ENCODE results near the gene LIN7C. TPM values are rescaled to one million over a fixed set of nuclear protein-coding genes. Genes with fewer than 3 reads are reported as not detected.
"Not testable (repeated sequence)": the region's sequence is repeated elsewhere in the genome, so short reads cannot be mapped to it uniquely, and the experiment has no call there.

The LIN7C gene
- total RNA-seq, 2 donors from 2014 or later, result 20.4 to 20.9 TPM

GRCh38 chr11:27525824-27526516 is 19.4 kb upstream of the LIN7C start:
- no peak for ATAC-seq
- no peak overlapping the region for H3K27ac Mint-ChIP-seq
- peaks cover 2% of the 10 kb centered on the region for H3K36me3 Mint-ChIP-seq (ENCODE audit: low read depth)

DNA sequence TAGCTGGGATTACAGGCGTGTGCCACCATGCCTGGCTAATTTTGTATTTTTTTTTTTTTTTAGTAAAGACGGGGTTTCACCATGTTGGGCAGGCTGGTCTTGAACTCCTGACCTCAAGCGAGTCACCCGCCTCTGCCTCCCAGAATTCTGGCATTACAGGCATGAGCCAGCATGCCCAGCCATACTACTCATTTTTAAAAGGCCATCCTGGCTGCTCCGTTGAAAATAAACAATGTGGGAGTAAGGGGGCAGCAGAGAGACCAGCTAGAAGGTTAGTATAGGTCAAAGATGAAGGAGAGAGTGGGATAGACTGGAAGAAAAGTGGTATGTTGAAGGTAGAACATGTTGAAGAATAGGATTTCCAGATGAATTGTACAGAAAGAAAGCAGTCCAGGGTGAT is 17.6 kb upstream of the LIN7C start:
- H3K9me3 ChIP-seq (ENCODE audit: control insufficient read depth, low read length, poor library complexity, severe bottlenecking), result no peaks in the 10 kb centered on the region
- DNase-seq (no peak), ATAC-seq (no peak)
- no peak overlapping the region for H3K4me3 Mint-ChIP-seq
- peaks cover 4% of the 10 kb centered on the region for H3K36me3 Mint-ChIP-seq (ENCODE audit: low read depth)
- peaks cover 1% of the 10 kb centered on the region for H3K27me3 Mint-ChIP-seq
- H3K4me1 Mint-ChIP-seq, result no peaks in the 10 kb centered on the region
- H3K27ac Mint-ChIP-seq, result no peak overlapping the region

More at GRCh38 chr11:27525824-27526516, 19.4 kb upstream of the LIN7C start:
- no peaks in the 10 kb centered on the region for H3K27me3 Mint-ChIP-seq
- H3K4me3 Mint-ChIP-seq, result no peak overlapping the region
- DNase-seq, result no peak
- no peaks in the 10 kb centered on the region for H3K4me1 Mint-ChIP-seq
- no peaks in the 10 kb centered on the region for H3K9me3 ChIP-seq (ENCODE audit: control insufficient read depth, low read length, poor library complexity, severe bottlenecking)

DNA sequence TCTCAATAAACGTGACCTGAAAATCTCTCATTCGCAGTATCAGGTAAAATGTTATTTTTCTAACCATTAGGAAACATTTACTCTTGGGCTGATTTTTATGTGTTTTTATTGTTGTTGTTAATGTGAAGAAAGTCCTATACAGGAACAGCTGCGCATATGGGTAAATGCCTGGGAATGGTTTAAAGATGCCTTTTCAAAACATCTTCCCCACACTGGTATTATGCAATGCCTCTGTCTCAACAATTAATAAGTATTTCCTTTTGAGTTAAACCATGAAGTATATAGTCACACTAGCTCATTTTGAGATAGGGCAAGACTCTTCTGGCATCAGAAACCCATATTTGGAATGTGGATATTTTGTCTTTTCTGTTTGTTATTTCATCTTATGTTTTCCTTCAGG is 13.7 kb upstream of the LIN7C start:
- no peaks in the 10 kb centered on the region for H3K4me1 Mint-ChIP-seq
- no peak for DNase-seq

DNA sequence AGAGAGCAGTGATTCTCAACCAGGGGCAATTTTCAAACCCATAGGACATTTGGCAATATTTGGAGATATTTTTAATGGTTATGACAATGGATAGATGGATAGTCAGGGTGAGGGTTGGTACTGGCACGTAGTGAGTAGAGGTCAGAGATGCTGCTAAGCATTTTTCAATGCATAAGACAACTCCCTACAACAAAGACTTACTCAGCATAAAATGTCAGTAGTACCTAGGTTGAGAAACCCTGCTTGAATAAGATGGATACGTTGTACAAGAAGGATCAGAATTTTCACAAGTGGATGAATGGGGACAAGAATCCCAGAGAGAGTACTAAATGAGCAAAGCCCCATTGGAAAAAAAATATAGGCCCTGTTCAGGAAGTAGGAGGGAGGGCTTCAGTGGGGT is 11.9 kb upstream of the LIN7C start:
- H3K36me3 Mint-ChIP-seq (ENCODE audit: low read depth), result peaks cover 2% of the 10 kb centered on the region
- no peaks in the 10 kb centered on the region for H3K4me1 Mint-ChIP-seq
- peaks cover 18% of the 10 kb centered on the region for H3K27me3 Mint-ChIP-seq
- H3K27ac Mint-ChIP-seq, result no peak overlapping the region
- ATAC-seq (no peak), DNase-seq (no peak)
- no peaks in the 10 kb centered on the region for H3K9me3 ChIP-seq (ENCODE audit: control insufficient read depth, low read length, poor library complexity, severe bottlenecking)
- H3K4me3 Mint-ChIP-seq, result no peak overlapping the region

More for the DNA sequence above, 13.7 kb upstream of the LIN7C start:
- Mint-ChIP-seq H3K36me3 (ENCODE audit: low read depth) (peaks cover 2% of the 10 kb centered on the region), H3K27ac (no peak overlapping the region), H3K4me3 (no peak overlapping the region), H3K27me3 (peaks cover 18% of the 10 kb centered on the region)
- H3K9me3 ChIP-seq (ENCODE audit: control insufficient read depth, low read length, poor library complexity, severe bottlenecking), result no peaks in the 10 kb centered on the region
- no peak for ATAC-seq

- not testable (repeated sequence) for DNase-seq; H3K9me3 ChIP-seq (ENCODE audit: control insufficient read depth, low read length, poor library complexity, severe bottlenecking); H3K4me1 Mint-ChIP-seq; H3K36me3 Mint-ChIP-seq (ENCODE audit: low read depth); ATAC-seq; H3K27ac Mint-ChIP-seq; H3K4me3 Mint-ChIP-seq
- H3K27me3 Mint-ChIP-seq, result peaks cover 18% of the 10 kb centered on the region
Observed at GRCh38 chr11:27517490-27517889, 10.9 kb upstream of the LIN7C start.

- peaks cover 18% of the 10 kb centered on the region for H3K27me3 Mint-ChIP-seq
- ATAC-seq (no peak), DNase-seq (no peak)
- H3K27ac Mint-ChIP-seq, result no peak overlapping the region
- no peak overlapping the region for H3K4me3 Mint-ChIP-seq
- H3K36me3 Mint-ChIP-seq (ENCODE audit: low read depth), result peaks cover 2% of the 10 kb centered on the region
- H3K4me1 Mint-ChIP-seq, result no peaks in the 10 kb centered on the region
- H3K9me3 ChIP-seq (ENCODE audit: control insufficient read depth, low read length, poor library complexity, severe bottlenecking), result no peaks in the 10 kb centered on the region
Observed at GRCh38 chr11:27514558-27514957, 8.0 kb upstream of the LIN7C start.

GRCh38 chr11:27514076-27514475 is 7.5 kb upstream of the LIN7C start:
- Mint-ChIP-seq H3K4me3 (no peak overlapping the region), H3K27ac (no peak overlapping the region), H3K36me3 (ENCODE audit: low read depth) (no peaks in the 10 kb centered on the region), H3K27me3 (peaks cover 16% of the 10 kb centered on the region), H3K4me1 (peaks cover 2% of the 10 kb centered on the region)
- no peaks in the 10 kb centered on the region for H3K9me3 ChIP-seq (ENCODE audit: control insufficient read depth, low read length, poor library complexity, severe bottlenecking)
- DNase-seq (no peak), ATAC-seq (no peak)

DNA sequence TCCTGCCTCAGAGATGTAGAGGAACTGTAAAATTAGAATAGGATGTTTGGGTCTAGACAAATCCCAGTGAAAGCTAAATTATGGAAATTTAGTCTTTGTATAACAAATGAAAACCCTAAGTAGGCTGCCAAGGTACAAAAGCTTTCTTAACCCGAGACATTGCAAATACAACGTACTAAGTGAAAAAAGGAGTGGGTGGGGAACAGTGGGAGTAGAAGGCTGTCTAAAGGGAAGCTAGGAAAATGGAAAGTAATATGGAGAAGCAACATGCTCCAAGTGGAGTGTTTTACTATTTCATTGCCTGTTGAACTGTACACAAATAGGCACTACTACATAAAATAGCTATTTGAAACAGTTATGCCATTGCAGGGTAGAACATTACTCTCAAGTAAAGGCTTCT is 6.8 kb upstream of the LIN7C start:
- Mint-ChIP-seq H3K27ac (no peak overlapping the region), H3K27me3 (peaks cover 9% of the 10 kb centered on the region), H3K4me1 (peaks cover 2% of the 10 kb centered on the region), H3K4me3 (no peak overlapping the region), H3K36me3 (ENCODE audit: low read depth) (no peaks in the 10 kb centered on the region)
- DNase-seq (no peak), ATAC-seq (no peak)
- no peaks in the 10 kb centered on the region for H3K9me3 ChIP-seq (ENCODE audit: control insufficient read depth, low read length, poor library complexity, severe bottlenecking)

DNA sequence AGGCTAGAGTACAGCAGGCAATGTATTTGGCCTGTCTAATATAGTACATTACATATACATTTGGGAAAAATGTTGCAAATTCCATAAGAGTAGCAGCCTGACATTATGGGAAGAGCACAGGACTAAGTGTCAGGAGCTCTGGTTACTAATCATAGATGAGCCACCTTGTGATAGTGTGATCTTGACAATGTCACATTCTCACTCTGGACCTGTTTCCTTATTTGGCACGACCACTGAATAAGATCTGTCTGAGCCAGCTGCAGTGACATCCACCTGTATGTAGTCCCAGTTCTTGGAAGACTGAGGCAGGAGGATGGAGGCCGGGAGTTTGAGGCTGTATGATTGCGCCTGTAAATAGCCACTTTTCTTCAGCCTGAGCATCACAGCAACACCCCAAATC is 5.7 kb upstream of the LIN7C start:
- Mint-ChIP-seq H3K27ac (no peak overlapping the region), H3K36me3 (ENCODE audit: low read depth) (no peaks in the 10 kb centered on the region), H3K27me3 (no peaks in the 10 kb centered on the region), H3K4me1 (peaks cover 6% of the 10 kb centered on the region), H3K4me3 (no peak overlapping the region)
- H3K9me3 ChIP-seq (ENCODE audit: control insufficient read depth, low read length, poor library complexity, severe bottlenecking), result no peaks in the 10 kb centered on the region
- ATAC-seq (no peak), DNase-seq (no peak)

- Mint-ChIP-seq H3K36me3 (ENCODE audit: low read depth) (no peaks in the 10 kb centered on the region), H3K4me3 (no peak overlapping the region), H3K27me3 (no peaks in the 10 kb centered on the region)
Observed at GRCh38 chr11:27509908-27510307, 3.3 kb upstream of the LIN7C start.

GRCh38 chr11:27507557-27508322 is 1.2 kb upstream of the LIN7C start:
- H3K27ac Mint-ChIP-seq, result peak overlapping the region; percentile 97
- DNase-seq (no peak), ATAC-seq (no peak)
- peak overlapping the region; percentile 99 for H3K4me3 Mint-ChIP-seq
- no peaks in the 10 kb centered on the region for H3K27me3 Mint-ChIP-seq
- no peaks in the 10 kb centered on the region for H3K9me3 ChIP-seq (ENCODE audit: control insufficient read depth, low read length, poor library complexity, severe bottlenecking)
- H3K4me1 Mint-ChIP-seq, result peaks cover 20% of the 10 kb centered on the region
- H3K36me3 Mint-ChIP-seq (ENCODE audit: low read depth), result no peaks in the 10 kb centered on the region

More at GRCh38 chr11:27509908-27510307, 3.3 kb upstream of the LIN7C start:
- H3K4me1 Mint-ChIP-seq, result peaks cover 15% of the 10 kb centered on the region
- no peaks in the 10 kb centered on the region for H3K9me3 ChIP-seq (ENCODE audit: control insufficient read depth, low read length, poor library complexity, severe bottlenecking)
- ATAC-seq (no peak), DNase-seq (no peak)
- no peak overlapping the region for H3K27ac Mint-ChIP-seq

DNA sequence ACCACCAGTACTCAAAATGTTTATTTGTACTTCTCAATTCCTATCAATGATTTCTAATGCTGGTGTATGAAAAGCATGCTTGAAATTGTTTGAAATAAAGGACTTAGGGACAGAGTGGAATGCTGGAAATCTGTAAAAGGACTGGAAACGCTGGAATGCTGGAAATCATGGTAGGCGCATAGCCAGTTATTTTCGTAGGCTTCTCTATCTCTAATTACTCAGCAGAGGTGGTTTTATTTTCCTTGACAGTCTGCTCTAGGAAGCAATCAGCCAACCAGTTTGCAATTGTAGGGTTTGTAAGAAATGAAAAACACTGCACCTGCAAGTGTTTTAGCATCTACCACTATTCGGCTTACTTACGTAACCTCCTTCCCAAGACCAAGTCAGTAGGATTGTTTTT is 788 bp downstream of the LIN7C start:
- no peaks in the 10 kb centered on the region for H3K9me3 ChIP-seq (ENCODE audit: control insufficient read depth, low read length, poor library complexity, severe bottlenecking)
- peak; percentile 0 for ATAC-seq

DNA sequence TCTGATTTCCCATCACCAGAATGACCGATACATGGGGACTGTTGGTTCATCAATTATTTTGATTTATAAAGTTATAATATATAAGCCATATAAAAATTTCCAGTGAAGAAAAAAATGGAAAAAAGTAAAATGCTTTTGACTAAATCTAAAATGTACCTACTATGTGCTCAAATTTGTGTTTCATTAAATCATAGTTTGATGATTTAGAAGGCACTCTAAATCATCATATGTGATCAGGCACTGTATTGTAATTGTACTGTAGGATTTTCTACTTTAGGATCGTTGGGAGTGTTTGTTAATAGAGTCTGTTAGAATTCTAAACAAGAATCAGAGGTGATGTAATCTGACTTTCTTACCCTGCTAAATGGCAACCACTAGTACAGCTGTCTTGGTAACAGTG is 2.4 kb downstream of the LIN7C start:
- Mint-ChIP-seq H3K36me3 (ENCODE audit: low read depth) (no peaks in the 10 kb centered on the region), H3K4me1 (peaks cover 28% of the 10 kb centered on the region)

More for the DNA sequence above, 788 bp downstream of the LIN7C start:
- no peaks in the 10 kb centered on the region for H3K36me3 Mint-ChIP-seq (ENCODE audit: low read depth)
- H3K4me1 Mint-ChIP-seq, result peaks cover 29% of the 10 kb centered on the region
- DNase-seq, result no peak
- H3K27me3 Mint-ChIP-seq, result no peaks in the 10 kb centered on the region
- H3K4me3 Mint-ChIP-seq, result peak overlapping the region; percentile 99
- H3K27ac Mint-ChIP-seq, result peak overlapping the region; percentile 97

More for the DNA sequence above, 2.4 kb downstream of the LIN7C start:
- Mint-ChIP-seq H3K27ac (peak overlapping the region; percentile 97), H3K27me3 (no peaks in the 10 kb centered on the region), H3K4me3 (peak overlapping the region; percentile 99)
- DNase-seq, result no peak
- H3K9me3 ChIP-seq (ENCODE audit: control insufficient read depth, low read length, poor library complexity, severe bottlenecking), result no peaks in the 10 kb centered on the region
- no peak for ATAC-seq

Data from T-helper 17 cell (primary cell).